Endodermal cell (in vitro differentiated cells): ENCODE measurements around the gene CLDN14. TPM values are rescaled to one million over a fixed set of nuclear protein-coding genes. Genes with fewer than 3 reads are reported as not detected.
A peak's percentile ranks its signal among the peaks of the same experiment; 100 is the strongest.

Experiments
- DNase-seq: peaks from one replicate; pipeline ENCODE4 v3.0.0-alpha.2; 2017
- H3K27ac ChIP-seq: 2 replicates; pipeline ENCODE4 v1.5.1; 2013; ENCODE audit warnings: mild to moderate bottlenecking, low read depth, low read length, moderate library complexity
- H3K27me3 ChIP-seq: 2 replicates; pipeline ENCODE4 v1.6.1; 2013; ENCODE audit warnings: mild to moderate bottlenecking, low read length, moderate library complexity; ENCODE audit not compliant: insufficient read depth, control insufficient read depth, poor library complexity, severe bottlenecking
- H3K36me3 ChIP-seq: 2 replicates; pipeline ENCODE4 v1.7.0; 2013; ENCODE audit warnings: mild to moderate bottlenecking, low read length, moderate library complexity; ENCODE audit not compliant: control insufficient read depth, insufficient read depth
- H3K4me1 ChIP-seq: one replicate; pipeline ENCODE4 v1.7.0; 2013; ENCODE audit warnings: low read length; ENCODE audit not compliant: control insufficient read depth, insufficient read depth
- H3K4me3 ChIP-seq: 2 replicates; pipeline ENCODE4 v1.5.1; 2013; ENCODE audit warnings: mild to moderate bottlenecking, low read length, moderate library complexity
- H3K9ac ChIP-seq: 2 replicates; pipeline ENCODE4 v1.6.1; 2013; ENCODE audit warnings: mild to moderate bottlenecking, low read length, moderate library complexity; ENCODE audit not compliant: poor library complexity, severe bottlenecking; ENCODE audit errors: extremely low read depth
- H3K9me3 ChIP-seq: 2 replicates; pipeline ENCODE4 v1.6.1; 2013; ENCODE audit warnings: mild to moderate bottlenecking, low read length, moderate library complexity; ENCODE audit not compliant: control insufficient read depth
- H3K27ac Mint-ChIP-seq: 2 replicates; pipeline ENCODE4 v1.8.0; 2020; ENCODE audit warnings: mixed read lengths
- H3K27me3 Mint-ChIP-seq: 2 replicates; pipeline ENCODE4 v1.8.0; 2021; ENCODE audit warnings: mild to moderate bottlenecking, mixed read lengths; ENCODE audit not compliant: insufficient read depth
- H3K36me3 Mint-ChIP-seq: 2 replicates; pipeline ENCODE4 v1.8.0; 2020; ENCODE audit warnings: low read depth, mixed read lengths
- H3K4me1 Mint-ChIP-seq: 2 replicates; pipeline ENCODE4 v1.8.0; 2020; ENCODE audit warnings: mixed read lengths
- H3K4me3 Mint-ChIP-seq: 2 replicates; pipeline ENCODE4 v1.8.0; 2020; ENCODE audit warnings: mild to moderate bottlenecking, moderate library complexity, mixed read lengths
- H3K9me3 Mint-ChIP-seq: 2 replicates; pipeline ENCODE4 v1.8.0; 2020; ENCODE audit warnings: mild to moderate bottlenecking, mixed read lengths
- CTCF ChIP-seq: fragments of 200-600 bp; sonication (generic); conservative IDR thresholded peaks from 2 replicates; pipeline ENCODE4 v1.5.0; 2021; ENCODE audit warnings: antibody characterized with exemption, mild to moderate bottlenecking
- WGBS, 2 experiments: methylation state at CpG; one replicate each; pipeline versions ENCODE4 v1.1.5 to v1.1.7; 2013; ENCODE audit warnings: missing lambda C conversion rate in 2 of 2, mixed read lengths in 1 of 2; ENCODE audit not compliant: insufficient coverage in 1 of 2, insufficient read length in 1 of 2; 5-methylcytosine and 5-hydroxymethylcytosine counted together
- total RNA-seq, 2 donors: library from RNA; stranded (reverse); fragmentation: NEBNext Ultra II Directional in 1 of 2; extraction: Animal tissue kit (Norgen Biotek cat#: 25700) in 1 of 2; gene quantifications; 2 replicates in 1 of 2; 3 replicates in 1 of 2; pipeline ENCODE4 v1.2.1, GENCODE V29; 2021

CLDN14 gene
- total RNA-seq, 2 donors from 2014 or later: not detected

- no peak for TF ChIP-seq CTCF
- Mint-ChIP-seq H3K36me3 (peaks cover 2% of the 10 kb centered on the region), H3K27ac (no peak overlapping the region), H3K4me1 (peaks cover 23% of the 10 kb centered on the region), H3K27me3 (no peaks in the 10 kb centered on the region), H3K9me3 (no peaks in the 10 kb centered on the region), H3K4me3 (no peak overlapping the region)
- no peaks in the 10 kb centered on the region for H3K36me3 ChIP-seq
- no peak overlapping the region for H3K27ac ChIP-seq
- DNase-seq: no peak
- H3K4me1 ChIP-seq: peaks cover 2% of the 10 kb centered on the region
- no peaks in the 10 kb centered on the region for H3K9me3 ChIP-seq
- 87 to 88% methylated on average over 6 to 8 of the region's 8 CpGs for WGBS, 2 experiments
- no peak overlapping the region for H3K9ac ChIP-seq
- no peaks in the 10 kb centered on the region for H3K27me3 ChIP-seq
- no peak overlapping the region for H3K4me3 ChIP-seq
Observed at GRCh38 chr21:36424592-36424991, 55.3 kb downstream of the CLDN14 start.

GRCh38 chr21:36423771-36424433 is 56.0 kb downstream of the CLDN14 start:
- H3K27me3 ChIP-seq: no peaks in the 10 kb centered on the region
- H3K36me3 ChIP-seq: no peaks in the 10 kb centered on the region
- Mint-ChIP-seq H3K4me3 (no peak overlapping the region), H3K27me3 (no peaks in the 10 kb centered on the region), H3K36me3 (peaks cover 4% of the 10 kb centered on the region), H3K27ac (peak overlapping the region; percentile 74), H3K4me1 (peaks cover 22% of the 10 kb centered on the region), H3K9me3 (no peaks in the 10 kb centered on the region)
- no peaks in the 10 kb centered on the region for H3K4me1 ChIP-seq
- H3K9ac ChIP-seq: no peak overlapping the region
- DNase-seq: no peak
- no peak overlapping the region for H3K4me3 ChIP-seq
- H3K9me3 ChIP-seq: no peaks in the 10 kb centered on the region
- WGBS, 2 experiments: 95 to 96% methylated on average over 9 to 12 of the region's 12 CpGs
- no peak for TF ChIP-seq CTCF
- no peak overlapping the region for H3K27ac ChIP-seq

- Histone ChIP-seq H3K9ac (no peak overlapping the region), H3K9me3 (no peaks in the 10 kb centered on the region), H3K4me3 (no peak overlapping the region), H3K36me3 (no peaks in the 10 kb centered on the region), H3K27ac (no peak overlapping the region), H3K27me3 (no peaks in the 10 kb centered on the region), H3K4me1 (no peaks in the 10 kb centered on the region)
- no peaks in the 10 kb centered on the region for H3K27me3 Mint-ChIP-seq
- peak; percentile 95 for DNase-seq
- peaks cover 19% of the 10 kb centered on the region for H3K4me1 Mint-ChIP-seq
- whole genome bisulfite sequencing, 2 experiments: 65 to 80% methylated on average over 16 to 28 of the region's 28 CpGs
- H3K9me3 Mint-ChIP-seq: no peaks in the 10 kb centered on the region
- H3K36me3 Mint-ChIP-seq: peaks cover 13% of the 10 kb centered on the region
- H3K27ac Mint-ChIP-seq: peak overlapping the region; percentile 75
- peak; percentile 94 for TF ChIP-seq CTCF
- H3K4me3 Mint-ChIP-seq: no peak overlapping the region
Observed at GRCh38 chr21:36422279-36423098, 57.4 kb downstream of the CLDN14 start.
